Activated B cell treated with CpG ODN at 0.5 μM for 24 hours (primary cell): ENCODE data around the gene CADPS2. TPM values are rescaled to one million over a fixed set of nuclear protein-coding genes. Genes with fewer than 3 reads are reported as not detected.

Experiments used
- ATAC-seq: fragments of 200-7000 bp; cut with Tn5 transposase; one replicate; pipeline ENCODE4 v1.10.0; 2021; ENCODE audit warnings: low read depth, mild to moderate bottlenecking, moderate library complexity
- CTCF ChIA-PET: fragments of 350-600 bp; sonication (Branson Sonifier 250); formaldehyde crosslinking; loops from one replicate; lab custom pipeline; 2021; ENCODE audit warnings: antibody characterized with exemption; lab: Charles Lee
- POLR2A ChIA-PET: fragments of 350-600 bp; sonication (Branson Sonifier 250); formaldehyde crosslinking; loops from one replicate; lab custom pipeline; 2021; ENCODE audit warnings: antibody characterized with exemption; lab: Charles Lee
- DNase-seq: peaks from one replicate; pipeline ENCODE4 v3.0.0; 2022
- H3K27ac Mint-ChIP-seq: one replicate; pipeline ENCODE4 v1.8.0; 2020; ENCODE audit warnings: mixed read lengths
- H3K27me3 Mint-ChIP-seq: one replicate; pipeline ENCODE4 v1.8.0; 2021; ENCODE audit warnings: mixed read lengths
- H3K36me3 Mint-ChIP-seq: one replicate; pipeline ENCODE4 v1.8.0; 2021; ENCODE audit warnings: low read depth, mixed read lengths
- H3K4me1 Mint-ChIP-seq: one replicate; pipeline ENCODE4 v1.8.0; 2021; ENCODE audit warnings: mixed read lengths
- H3K4me3 Mint-ChIP-seq: one replicate; pipeline ENCODE4 v1.8.0; 2020; ENCODE audit warnings: mild to moderate bottlenecking, mixed read lengths
- H3K9me3 Mint-ChIP-seq: one replicate; pipeline ENCODE4 v1.8.0; 2020; ENCODE audit warnings: mixed read lengths
- CTCF ChIP-seq: fragments of 200-600 bp; IDR thresholded peaks from one replicate; pipeline ENCODE4 v1.8.0; 2022; ENCODE audit warnings: antibody characterized with exemption, mild to moderate bottlenecking
- intact Hi-C: fragments of 100-400 bp; cut with micrococcal nuclease; formaldehyde crosslinking; loops from one replicate; pipeline ENCODE4 v1.15.1; 2024
- total RNA-seq: library from RNA; stranded (reverse); gene quantifications from 2 replicates; pipeline ENCODE4 v1.2.3, GENCODE V29; 2022

CADPS2 gene
- total RNA-seq, 1 donor from 2014 or later, result not detected

- Mint-ChIP-seq H3K4me3 (no peak overlapping the region), H3K9me3 (no peaks in the 10 kb centered on the region), H3K4me1 (no peaks in the 10 kb centered on the region), H3K27me3 (peaks cover 70% of the 10 kb centered on the region), H3K36me3 (no peaks in the 10 kb centered on the region), H3K27ac (no peak overlapping the region)
- ChIA-PET POLR2A (no interaction called here), CTCF (no interaction called here)
- ATAC-seq, result no peak
- no peak for TF ChIP-seq CTCF
- DNase-seq, result no peak
- intact Hi-C loops, result no loop called here
Measured at GRCh38 chr7:122300956-122301833, 585.1 kb downstream of the CADPS2 start.

GRCh38 chr7:122300211-122300932 lies 585.9 kb downstream of the CADPS2 start:
- Mint-ChIP-seq H3K9me3 (no peaks in the 10 kb centered on the region), H3K4me3 (no peak overlapping the region), H3K27me3 (peaks cover 67% of the 10 kb centered on the region), H3K4me1 (no peaks in the 10 kb centered on the region), H3K27ac (no peak overlapping the region), H3K36me3 (no peaks in the 10 kb centered on the region)
- CTCF ChIA-PET, result no interaction called here
- DNase-seq (no peak), ATAC-seq (no peak)
- POLR2A ChIA-PET, result no interaction called here
- intact Hi-C loops, result no loop called here
- TF ChIP-seq CTCF, result no peak

- H3K4me1 Mint-ChIP-seq, result no peaks in the 10 kb centered on the region
- H3K36me3 Mint-ChIP-seq, result no peaks in the 10 kb centered on the region
- ATAC-seq (no peak), DNase-seq (no peak)
- no peaks in the 10 kb centered on the region for H3K9me3 Mint-ChIP-seq
- TF ChIP-seq CTCF, result no peak
- peaks cover 67% of the 10 kb centered on the region for H3K27me3 Mint-ChIP-seq
- H3K4me3 Mint-ChIP-seq, result no peak overlapping the region
- H3K27ac Mint-ChIP-seq, result no peak overlapping the region
- ChIA-PET POLR2A (no interaction called here), CTCF (no interaction called here)
- intact Hi-C loops, result no loop called here
Measured at GRCh38 chr7:122299624-122300210, 586.5 kb downstream of the CADPS2 start.

DNA sequence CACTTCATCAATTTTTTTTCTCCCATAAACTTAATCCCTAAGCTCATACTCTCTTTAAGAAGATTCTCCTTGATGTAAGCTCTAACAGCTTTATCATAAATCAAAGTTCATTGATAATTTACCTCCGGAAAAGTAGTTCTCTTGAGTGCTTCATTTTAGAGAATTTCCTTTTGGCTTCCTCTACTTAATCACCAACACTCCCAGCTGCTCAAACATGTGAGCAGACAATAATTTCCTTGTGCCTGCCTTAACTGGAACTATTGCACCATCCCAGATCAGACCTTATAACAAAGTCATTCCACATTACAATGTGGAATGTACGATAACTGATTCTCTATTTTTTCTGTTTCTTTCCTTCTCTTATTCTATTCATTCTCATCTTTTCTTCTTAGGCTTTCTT lies 587.6 kb downstream of the CADPS2 start:
- Mint-ChIP-seq H3K27ac (no peak overlapping the region), H3K36me3 (no peaks in the 10 kb centered on the region), H3K4me1 (no peaks in the 10 kb centered on the region), H3K27me3 (peaks cover 58% of the 10 kb centered on the region), H3K4me3 (no peak overlapping the region), H3K9me3 (no peaks in the 10 kb centered on the region)
- ChIA-PET POLR2A (no interaction called here), CTCF (no interaction called here)
- DNase-seq (no peak), ATAC-seq (no peak)
- no peak for TF ChIP-seq CTCF
- intact Hi-C loops, result no loop called here

GRCh38 chr7:122298131-122298530 lies 588.1 kb downstream of the CADPS2 start:
- DNase-seq, result no peak
- no peaks in the 10 kb centered on the region for H3K4me1 Mint-ChIP-seq
- H3K4me3 Mint-ChIP-seq, result no peak overlapping the region
- H3K27ac Mint-ChIP-seq, result no peak overlapping the region
- peaks cover 54% of the 10 kb centered on the region for H3K27me3 Mint-ChIP-seq
- H3K36me3 Mint-ChIP-seq, result no peaks in the 10 kb centered on the region
- ChIA-PET POLR2A (no interaction called here), CTCF (no interaction called here)
- no peaks in the 10 kb centered on the region for H3K9me3 Mint-ChIP-seq
- no peak for TF ChIP-seq CTCF
- ATAC-seq, result no peak
- intact Hi-C loops, result no loop called here
